ENCODE results near the gene METRN.

GRCh38 chr16:670485-671352, 44.2 kb upstream of the METRN start:
- no peak for TF ChIP-seq CTCF (IDR thresholded peaks at IDR 0.05)
- no peak for TF ChIP-seq REST (IDR thresholded peaks at IDR 0.05; ENCODE audit: low read depth, low read length)
- TF ChIP-seq USF1 (IDR thresholded peaks at IDR 0.05; ENCODE audit: borderline replicate concordance, low read depth), result no peak
- no peak for TF ChIP-seq USF2 (IDR thresholded peaks at IDR 0.05; ENCODE audit: borderline replicate concordance, low read depth, low read length)
- no peak for TF ChIP-seq RFX5 (IDR thresholded peaks at IDR 0.05; ENCODE audit: low read length)
- TF ChIP-seq TAF1 (IDR thresholded peaks at IDR 0.05; ENCODE audit: borderline replicate concordance, low read depth, low read length), result no peak
